ENCODE data around the gene GJD4. TPM values are rescaled to one million over a fixed set of nuclear protein-coding genes. Genes with fewer than 3 reads are reported as not detected.

The GJD4 gene
- total RNA-seq, 4 donors from 2014 or later: not detected

- Histone ChIP-seq H3K4me3 (peak overlapping the region; percentile 86 to 92 (median 89)), H3K27ac (replicated peaks in 1 of 4) (peak overlapping the region; percentile 32 to 74 (median 50)), H3K36me3 (no peaks in the 10 kb centered on the region), H3K4me1 (peaks cover 24 to 75% (median 49%) of the 10 kb centered on the region in 4 donors), H3K27me3 (no peaks in the 10 kb centered on the region), H3K9me3 (no peaks in the 10 kb centered on the region)
- under 1% methylated on average over 24 of the region's 53 CpGs for WGBS
- intact Hi-C loops (cut with DNase I): no loop called here
- no peak for DNase-seq (ENCODE audit: extremely low spot score)
- TF ChIP-seq EP300 (IDR thresholded peaks at IDR 0.05): no peak
- TF ChIP-seq POLR2A (IDR thresholded peaks at IDR 0.05; ENCODE audit: low read depth): no peak
- TF ChIP-seq CTCF (IDR thresholded peaks at IDR 0.05): peak; percentile 46 to 58 (median 47)
- TF ChIP-seq POLR2AphosphoS5 (IDR thresholded peaks at IDR 0.05): no peak
Observed at GRCh38 chr10:35640474-35640873, 35.3 kb downstream of the GJD4 start.

GRCh38 chr10:35640951-35641675 lies 36.0 kb downstream of the GJD4 start:
- WGBS: 0% methylated on average over 14 of the region's 72 CpGs
- H3K4me1 ChIP-seq: peaks cover 24 to 69% (median 44%) of the 10 kb centered on the region in 4 donors

GRCh38 chr10:35641676-35642034 lies 36.5 kb downstream of the GJD4 start:
- intact Hi-C loops (cut with DNase I): no loop called here
- Histone ChIP-seq H3K9me3 (no peaks in the 10 kb centered on the region), H3K27ac (replicated peaks in 1 of 4) (peak overlapping the region; percentile 90 to 98 (median 94)), H3K4me1 (peaks cover 24 to 64% (median 44%) of the 10 kb centered on the region in 4 donors), H3K27me3 (no peaks in the 10 kb centered on the region), H3K4me3 (peak overlapping the region; percentile 86 to 92 (median 89)), H3K36me3 (no peaks in the 10 kb centered on the region)
- no peak for DNase-seq (ENCODE audit: extremely low spot score)
- TF ChIP-seq POLR2A (IDR thresholded peaks at IDR 0.05; ENCODE audit: low read depth): no peak
- no peak for TF ChIP-seq POLR2AphosphoS5 (IDR thresholded peaks at IDR 0.05)
- TF ChIP-seq EP300 (IDR thresholded peaks at IDR 0.05): no peak
- no peak for TF ChIP-seq CTCF (IDR thresholded peaks at IDR 0.05)
- WGBS: 0% methylated on average over 20 of the region's 54 CpGs

More at GRCh38 chr10:35640951-35641675, 36.0 kb downstream of the GJD4 start:
- TF ChIP-seq POLR2A (IDR thresholded peaks at IDR 0.05; ENCODE audit: low read depth): no peak
- no peak for TF ChIP-seq POLR2AphosphoS5 (IDR thresholded peaks at IDR 0.05)
- TF ChIP-seq EP300 (IDR thresholded peaks at IDR 0.05): no peak
- no peak for TF ChIP-seq CTCF (IDR thresholded peaks at IDR 0.05)
- no peaks in the 10 kb centered on the region for H3K9me3 ChIP-seq
- no peaks in the 10 kb centered on the region for H3K27me3 ChIP-seq
- DNase-seq (ENCODE audit: extremely low spot score): no peak
- peak overlapping the region; percentile 86 to 92 (median 89) for H3K4me3 ChIP-seq
- peak overlapping the region; percentile 90 to 98 (median 94) for H3K27ac ChIP-seq (replicated peaks in 1 of 4)
- intact Hi-C loops (cut with DNase I): no loop called here
- H3K36me3 ChIP-seq: no peaks in the 10 kb centered on the region

GRCh38 chr10:35642035-35642792 lies 37.1 kb downstream of the GJD4 start, which contains the start of gene FZD8:
TSS of gene FZD8 (minus strand) at chr10:35642296. CDS start at chr10:35641429, 867 bp downstream.
- intact Hi-C loops (cut with DNase I): no loop called here
- 1% methylated on average over 43 of the region's 80 CpGs for WGBS
- TF ChIP-seq POLR2A (IDR thresholded peaks at IDR 0.05; ENCODE audit: low read depth): peak; percentile 69
- no peak for TF ChIP-seq EP300 (IDR thresholded peaks at IDR 0.05)
- TF ChIP-seq CTCF (IDR thresholded peaks at IDR 0.05): no peak
- peak; percentile 95 to 97 for TF ChIP-seq POLR2AphosphoS5 (IDR thresholded peaks at IDR 0.05)

More at GRCh38 chr10:35642035-35642792, 37.1 kb downstream of the GJD4 start, which contains the start of gene FZD8:
- H3K27ac ChIP-seq (replicated peaks in 1 of 4): peak within 1 kb of the TSS; percentile 90 to 98 (median 94)
- no peaks in the 10 kb centered on the region for H3K36me3 ChIP-seq
- DNase-seq (ENCODE audit: extremely low spot score): peak; percentile 97
- peak within 1 kb of the TSS; percentile 86 to 92 (median 89) for H3K4me3 ChIP-seq
- H3K4me1 ChIP-seq: peaks cover 23 to 59% (median 44%) of the 10 kb centered on the region in 4 donors
- no peaks in the 10 kb centered on the region for H3K27me3 ChIP-seq
- peaks cover 0 to 2% (median 0%) of the 10 kb centered on the region in 4 donors for H3K9me3 ChIP-seq
